Astrocyte (in vitro differentiated cells and primary cell): Measurements from ENCODE around the gene INPP5A. TPM values are rescaled to one million over a fixed set of nuclear protein-coding genes. Genes with fewer than 3 reads are reported as not detected.

ENCODE experiments used
- DNase-seq: peaks from one replicate; pipeline ENCODE4 v3.0.0-alpha.2; 2010; ENCODE audit warnings: low read depth
- FAIRE-seq: peaks from 2 replicates; lab custom pipeline; 2011; peaks lifted over from hg19 to GRCh38; lab: Jason Lieb, UNC
- H2AFZ ChIP-seq: 2 replicates; pipeline ENCODE4 v1.6.0; 2012; ENCODE audit warnings: low read depth, low read length, inconsistent platforms
- H3K27ac ChIP-seq: 2 replicates; pipeline ENCODE4 v1.5.1; 2011; ENCODE audit warnings: low read depth, low read length, inconsistent platforms
- H3K27me3 ChIP-seq: 2 replicates; pipeline ENCODE4 v1.6.0; 2011; ENCODE audit warnings: low read length, inconsistent platforms; ENCODE audit not compliant: insufficient read depth
- H3K36me3 ChIP-seq: 2 replicates; pipeline ENCODE4 v1.5.1; 2011; ENCODE audit warnings: low read length, inconsistent platforms; ENCODE audit not compliant: insufficient read depth
- H3K4me1 ChIP-seq: 2 replicates; pipeline ENCODE4 v1.5.1; 2011; ENCODE audit warnings: low read length, inconsistent platforms; ENCODE audit not compliant: insufficient read depth
- H3K4me2 ChIP-seq: 2 replicates; pipeline ENCODE4 v1.6.0; 2012; ENCODE audit warnings: low read length, inconsistent platforms
- H3K4me3 ChIP-seq: 2 replicates; pipeline ENCODE4 v1.5.1; 2011; ENCODE audit warnings: low read depth, mild to moderate bottlenecking, low read length, inconsistent platforms; ENCODE audit not compliant: insufficient read depth
- H3K79me2 ChIP-seq: 2 replicates; pipeline ENCODE4 v1.6.0; 2012; ENCODE audit warnings: mild to moderate bottlenecking, low read length, inconsistent platforms; ENCODE audit not compliant: insufficient read depth
- H3K9ac ChIP-seq: 2 replicates; pipeline ENCODE4 v1.6.0; 2012; ENCODE audit warnings: mild to moderate bottlenecking, low read length, inconsistent platforms
- H3K9me3 ChIP-seq: 2 replicates; pipeline ENCODE4 v1.5.1; 2012; ENCODE audit warnings: low read depth, mild to moderate bottlenecking, low read length, inconsistent platforms; ENCODE audit not compliant: insufficient read depth
- H4K20me1 ChIP-seq: 2 replicates; pipeline ENCODE4 v1.6.0; 2012; ENCODE audit warnings: low read length, inconsistent platforms; ENCODE audit not compliant: insufficient read depth
- H3K27ac Mint-ChIP-seq: one replicate; pipeline ENCODE4 v1.8.0; 2021; ENCODE audit warnings: mild to moderate bottlenecking, mixed read lengths; ENCODE audit not compliant: unreplicated experiment
- H3K27me3 Mint-ChIP-seq: one replicate; pipeline ENCODE4 v1.8.0; 2021; ENCODE audit warnings: low read depth, mixed read lengths; ENCODE audit not compliant: unreplicated experiment
- H3K36me3 Mint-ChIP-seq: one replicate; pipeline ENCODE4 v1.8.0; 2021; ENCODE audit warnings: low read depth, mixed read lengths; ENCODE audit not compliant: unreplicated experiment
- H3K4me1 Mint-ChIP-seq: one replicate; pipeline ENCODE4 v1.8.0; 2021; ENCODE audit warnings: low read depth, mixed read lengths; ENCODE audit not compliant: unreplicated experiment
- H3K4me3 Mint-ChIP-seq: one replicate; pipeline ENCODE4 v1.8.0; 2021; ENCODE audit warnings: mild to moderate bottlenecking, moderate library complexity, mixed read lengths; ENCODE audit not compliant: unreplicated experiment
- H3K9me3 Mint-ChIP-seq: one replicate; pipeline ENCODE4 v1.8.0; 2021; ENCODE audit warnings: mild to moderate bottlenecking, mixed read lengths; ENCODE audit not compliant: unreplicated experiment
- EZH2 ChIP-seq: IDR thresholded peaks from 2 replicates; pipeline ENCODE4 v1.6.1; 2012; ENCODE audit warnings: mild to moderate bottlenecking, low read length, inconsistent platforms; ENCODE audit not compliant: insufficient read depth
- total RNA-seq: library from RNA; stranded (reverse); gene quantifications from 2 replicates; pipeline ENCODE4 v1.2.1, GENCODE V29; 2021
- TF ChIP-seq, protein P1 (sequence below): IDR thresholded peaks from 2 replicates; pipeline ENCODE4 v1.5.1; 2011; ENCODE audit warnings: low read depth, mild to moderate bottlenecking, inconsistent platforms, low read length, moderate library complexity; ENCODE audit not compliant: insufficient read depth

The INPP5A gene
- total RNA-seq, 1 donor from 2014 or later = 39.1 TPM

DNA sequence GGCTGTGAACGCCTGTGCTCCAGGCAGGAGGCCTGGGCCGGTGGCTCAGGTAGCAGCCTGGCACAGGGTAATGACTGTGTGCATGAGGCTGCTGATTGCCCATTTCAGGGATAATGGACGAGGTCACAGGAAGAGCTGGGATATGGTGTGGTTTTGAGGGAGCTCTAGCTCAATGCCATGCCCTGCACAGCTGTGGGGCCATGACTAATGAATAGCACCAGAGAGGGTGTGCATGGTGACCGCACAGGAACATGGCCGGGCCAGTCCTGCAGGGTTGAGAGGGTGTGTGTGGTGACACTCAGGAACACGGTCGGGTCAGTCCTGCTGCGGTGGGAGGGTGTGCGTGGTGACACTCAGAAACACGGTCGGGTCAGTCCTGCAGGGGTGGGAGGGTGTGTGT is 226.5 kb downstream of the INPP5A start:
- DNase-seq = no peak
- H2AFZ ChIP-seq = no peak overlapping the region
- H3K9ac ChIP-seq = no peak overlapping the region
- H3K27me3 Mint-ChIP-seq = peaks cover 2% of the 10 kb centered on the region
- H3K27me3 ChIP-seq = no peaks in the 10 kb centered on the region
- H3K4me1 Mint-ChIP-seq = peaks cover 15% of the 10 kb centered on the region
- TF ChIP-seq, protein P1, sequence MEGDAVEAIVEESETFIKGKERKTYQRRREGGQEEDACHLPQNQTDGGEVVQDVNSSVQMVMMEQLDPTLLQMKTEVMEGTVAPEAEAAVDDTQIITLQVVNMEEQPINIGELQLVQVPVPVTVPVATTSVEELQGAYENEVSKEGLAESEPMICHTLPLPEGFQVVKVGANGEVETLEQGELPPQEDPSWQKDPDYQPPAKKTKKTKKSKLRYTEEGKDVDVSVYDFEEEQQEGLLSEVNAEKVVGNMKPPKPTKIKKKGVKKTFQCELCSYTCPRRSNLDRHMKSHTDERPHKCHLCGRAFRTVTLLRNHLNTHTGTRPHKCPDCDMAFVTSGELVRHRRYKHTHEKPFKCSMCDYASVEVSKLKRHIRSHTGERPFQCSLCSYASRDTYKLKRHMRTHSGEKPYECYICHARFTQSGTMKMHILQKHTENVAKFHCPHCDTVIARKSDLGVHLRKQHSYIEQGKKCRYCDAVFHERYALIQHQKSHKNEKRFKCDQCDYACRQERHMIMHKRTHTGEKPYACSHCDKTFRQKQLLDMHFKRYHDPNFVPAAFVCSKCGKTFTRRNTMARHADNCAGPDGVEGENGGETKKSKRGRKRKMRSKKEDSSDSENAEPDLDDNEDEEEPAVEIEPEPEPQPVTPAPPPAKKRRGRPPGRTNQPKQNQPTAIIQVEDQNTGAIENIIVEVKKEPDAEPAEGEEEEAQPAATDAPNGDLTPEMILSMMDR = no peak
- no peak for TF ChIP-seq EZH2
- no peaks in the 10 kb centered on the region for H3K9me3 ChIP-seq
- H3K36me3 ChIP-seq = no peaks in the 10 kb centered on the region
- H3K27ac Mint-ChIP-seq = peak overlapping the region; percentile 27
- H3K36me3 Mint-ChIP-seq = peaks cover 20% of the 10 kb centered on the region
- no peaks in the 10 kb centered on the region for H3K79me2 ChIP-seq
- H3K4me1 ChIP-seq = no peaks in the 10 kb centered on the region
- peaks cover 12% of the 10 kb centered on the region for H4K20me1 ChIP-seq
- no peak for FAIRE-seq
- no peak overlapping the region for H3K27ac ChIP-seq
- no peak overlapping the region for H3K4me2 ChIP-seq
- H3K9me3 Mint-ChIP-seq = peaks cover 7% of the 10 kb centered on the region
- no peak overlapping the region for H3K4me3 ChIP-seq
- H3K4me3 Mint-ChIP-seq = no peak overlapping the region

DNA sequence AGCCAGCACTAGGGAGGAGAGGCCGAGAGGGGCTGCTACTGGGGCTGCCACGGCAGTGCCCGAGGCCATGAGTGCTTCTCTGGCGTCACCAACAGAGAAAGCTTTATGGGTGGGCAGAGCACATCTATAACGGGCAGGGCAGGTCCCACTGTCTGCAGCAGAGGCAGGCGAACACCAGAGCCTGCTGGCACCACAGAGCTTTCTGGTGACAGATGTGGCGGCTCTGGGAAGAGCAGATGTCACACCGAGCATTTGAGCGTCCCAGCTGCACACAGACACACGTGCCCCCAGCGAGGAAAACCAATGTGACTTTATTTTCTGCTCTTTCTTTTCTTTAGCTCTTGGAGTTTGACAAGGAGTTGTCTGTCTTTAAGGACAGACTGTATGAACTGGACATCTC is 227.8 kb downstream of the INPP5A start:
- Histone ChIP-seq H3K79me2 (no peaks in the 10 kb centered on the region), H3K27ac (no peak overlapping the region), H3K4me3 (no peak overlapping the region), H3K36me3 (no peaks in the 10 kb centered on the region), H3K9ac (no peak overlapping the region), H2AFZ (no peak overlapping the region), H4K20me1 (peaks cover 12% of the 10 kb centered on the region), H3K4me2 (no peak overlapping the region), H3K27me3 (no peaks in the 10 kb centered on the region), H3K4me1 (no peaks in the 10 kb centered on the region), H3K9me3 (no peaks in the 10 kb centered on the region)
- H3K36me3 Mint-ChIP-seq = peaks cover 20% of the 10 kb centered on the region
- H3K9me3 Mint-ChIP-seq = peaks cover 7% of the 10 kb centered on the region
- H3K4me3 Mint-ChIP-seq = no peak overlapping the region
- peaks cover 2% of the 10 kb centered on the region for H3K27me3 Mint-ChIP-seq
- no peak for FAIRE-seq
- H3K27ac Mint-ChIP-seq = no peak overlapping the region
- no peak for DNase-seq
- TF ChIP-seq EZH2 = no peak
- TF ChIP-seq, protein P1 = no peak
- H3K4me1 Mint-ChIP-seq = peaks cover 15% of the 10 kb centered on the region

DNA sequence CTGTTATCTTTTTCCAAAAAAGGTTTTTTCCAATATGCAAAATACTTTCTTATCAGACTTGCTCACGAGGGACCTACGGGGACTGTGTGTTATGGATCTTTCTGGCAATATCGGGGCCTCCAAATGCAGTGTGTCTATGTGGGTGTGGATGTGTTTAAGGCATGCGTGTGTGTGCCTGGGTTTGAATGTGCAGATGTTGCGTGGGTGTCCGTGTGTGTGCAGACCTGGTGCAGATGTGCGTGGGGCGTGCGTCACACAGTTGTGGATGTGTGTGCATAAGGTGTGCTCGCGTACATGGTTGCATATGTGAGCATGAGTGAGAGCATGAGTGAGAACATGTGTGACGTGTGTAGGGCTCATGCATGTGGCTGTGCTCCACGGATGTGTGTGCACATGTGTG is 228.7 kb downstream of the INPP5A start:
- H3K4me2 ChIP-seq = no peak overlapping the region
- H4K20me1 ChIP-seq = peaks cover 12% of the 10 kb centered on the region
- no peak overlapping the region for H3K4me3 ChIP-seq
- DNase-seq = no peak
- peaks cover 20% of the 10 kb centered on the region for H3K36me3 Mint-ChIP-seq
- H3K9ac ChIP-seq = no peak overlapping the region
- H3K4me1 Mint-ChIP-seq = peaks cover 15% of the 10 kb centered on the region
- no peak overlapping the region for H3K4me3 Mint-ChIP-seq
- no peak overlapping the region for H3K27ac Mint-ChIP-seq
- no peak overlapping the region for H3K27ac ChIP-seq
- H3K9me3 ChIP-seq = no peaks in the 10 kb centered on the region
- no peak for FAIRE-seq
- TF ChIP-seq EZH2 = no peak
- TF ChIP-seq, protein P1 = no peak
- H2AFZ ChIP-seq = no peak overlapping the region
- H3K4me1 ChIP-seq = no peaks in the 10 kb centered on the region
- peaks cover 4% of the 10 kb centered on the region for H3K9me3 Mint-ChIP-seq
- H3K79me2 ChIP-seq = no peaks in the 10 kb centered on the region
- peaks cover 2% of the 10 kb centered on the region for H3K27me3 Mint-ChIP-seq
- H3K27me3 ChIP-seq = no peaks in the 10 kb centered on the region
- H3K36me3 ChIP-seq = no peaks in the 10 kb centered on the region
